A549 (cell line): ENCODE results near the gene SUGP1. TPM values are rescaled to one million over a fixed set of nuclear protein-coding genes. Genes with fewer than 3 reads are reported as not detected.

Experiments used
- ATAC-seq, 2 experiments: fragments of 200-7000 bp in 1 of 2; fragments of >200 bp in 1 of 2; cut with Nextera tagmentation in 1 of 2; cut with Tn5 transposase in 1 of 2; 3 replicates each; pipeline versions ENCODE4 v1.8.0 to v1.9.1; 2018 to 2020; ENCODE audit warnings: mild to moderate bottlenecking in 1 of 2, moderate library complexity in 1 of 2
- CTCF ChIA-PET: fragments of 300-600 bp; sonication (Branson Sonifier 250); formaldehyde crosslinking; extraction: SDS; loops from one replicate; lab custom pipeline; 2021; ENCODE audit warnings: antibody characterized with exemption, inconsistent platforms; lab: Yijun Ruan, JAX
- POLR2A ChIA-PET: fragments of 350-600 bp; formaldehyde crosslinking; extraction: SDS; loops from one replicate; lab custom pipeline; 2021; ENCODE audit warnings: antibody characterized with exemption, inconsistent platforms; lab: Yijun Ruan, JAX
- DNase-seq, 2 experiments: peaks; one replicate each; pipeline versions ENCODE4 v3.0.0 to v3.0.0-alpha.2; 2011 to 2016; ENCODE audit warnings: low read depth in 1 of 2, low spot score in 1 of 2
- FAIRE-seq: peaks from 2 replicates; lab custom pipeline; 2011; peaks lifted over from hg19 to GRCh38; lab: Jason Lieb, UNC
- H3K27ac ChIP-seq, 2 experiments: fragments of >200 bp; sonication (Bioruptor Twin); formaldehyde crosslinking; 3 replicates each; pipeline ENCODE4 v1.5.1; 2016 to 2017
- H3K4me1 ChIP-seq: fragments of >200 bp; sonication (Bioruptor Twin); formaldehyde crosslinking; 3 replicates; pipeline ENCODE4 v1.6.1; 2016
- H3K4me2 ChIP-seq: fragments of >200 bp; sonication (Bioruptor Twin); formaldehyde crosslinking; 3 replicates; pipeline ENCODE4 v1.6.1; 2016
- H3K4me3 ChIP-seq: fragments of >200 bp; sonication (Bioruptor Twin); formaldehyde crosslinking; 3 replicates; pipeline ENCODE4 v1.5.1; 2016
- H3K9me3 ChIP-seq: fragments of >200 bp; sonication (Bioruptor Twin); formaldehyde crosslinking; 3 replicates; pipeline ENCODE4 v1.6.1; 2016
- EHF ChIP-seq: fragments of 250-450 bp; sonication (Bioruptor Pico); IDR thresholded peaks from 2 replicates; pipeline ENCODE4 v1.5.0; 2020; ENCODE audit warnings: mild to moderate bottlenecking
- ELK1 ChIP-seq: fragments of 150-350 bp; IDR thresholded peaks from 2 replicates; pipeline ENCODE4 v1.6.1; 2014; ENCODE audit warnings: low read depth, mild to moderate bottlenecking, low read length
- ESRRA ChIP-seq: fragments of 150-350 bp; IDR thresholded peaks from 2 replicates; pipeline ENCODE4 v1.6.1; 2014; ENCODE audit warnings: mild to moderate bottlenecking, low read length, borderline replicate concordance
- FOSB ChIP-seq: fragments of 250-450 bp; sonication (Bioruptor Pico); IDR thresholded peaks from 2 replicates; pipeline ENCODE4 v1.5.0; 2020; ENCODE audit warnings: mild to moderate bottlenecking, moderate library complexity
- GATA3 ChIP-seq: IDR thresholded peaks from 2 replicates; pipeline ENCODE4 v1.6.1; 2012; ENCODE audit warnings: borderline replicate concordance
- HEYL ChIP-seq: fragments of 250-450 bp; sonication (Bioruptor Pico); IDR thresholded peaks from 2 replicates; pipeline ENCODE4 v1.8.0; 2021; ENCODE audit warnings: mild to moderate bottlenecking, moderate library complexity
- HOXA7 ChIP-seq: fragments of 250-450 bp; sonication (Bioruptor Pico); IDR thresholded peaks from 2 replicates; pipeline ENCODE4 v1.5.0; 2020; ENCODE audit warnings: mild to moderate bottlenecking, moderate library complexity
- MAFK ChIP-seq: fragments of 450-650 bp; IDR thresholded peaks from 2 replicates; pipeline ENCODE4 v1.6.1; 2014; ENCODE audit not compliant: partially characterized antibody
- POLR2AphosphoS2 ChIP-seq: conservative IDR thresholded peaks from 2 replicates; pipeline ENCODE4 v1.6.1; 2012; ENCODE audit warnings: low read length, improper control_type of control experiment, inconsistent platforms
- RAD21 ChIP-seq, 2 experiments: fragments of >200 bp in 1 of 2; sonication (Bioruptor Twin) in 1 of 2; formaldehyde crosslinking in 1 of 2; IDR thresholded peaks in 1 of 2; conservative IDR thresholded peaks in 1 of 2; 2 replicates in 1 of 2; 3 replicates in 1 of 2; pipeline ENCODE4 v1.6.1; 2012 to 2018; ENCODE audit warnings: inconsistent platforms in 1 of 2
- RARB ChIP-seq: fragments of 250-450 bp; sonication (Bioruptor Pico); IDR thresholded peaks from 2 replicates; pipeline ENCODE4 v1.8.0; 2021; ENCODE audit warnings: mild to moderate bottlenecking, moderate library complexity
- RFX5 ChIP-seq: fragments of 450-650 bp; IDR thresholded peaks from 2 replicates; pipeline ENCODE4 v1.7.1; 2014; ENCODE audit warnings: antibody characterized with exemption, mild to moderate bottlenecking, moderate library complexity
- RNF2 ChIP-seq: fragments of 200-600 bp; sonication (generic); IDR thresholded peaks from 2 replicates; pipeline ENCODE4 v1.6.1; 2016; ENCODE audit warnings: low read depth, mild to moderate bottlenecking, antibody characterized with exemption, moderate library complexity, borderline replicate concordance
- SMC3 ChIP-seq: fragments of >200 bp; sonication (Bioruptor Twin); formaldehyde crosslinking; IDR thresholded peaks from 3 replicates; pipeline ENCODE4 v1.6.1; 2018; ENCODE audit warnings: inconsistent platforms
- ZFP36 ChIP-seq: fragments of 450-650 bp; IDR thresholded peaks from 2 replicates; pipeline ENCODE4 v1.6.1; 2014; ENCODE audit warnings: borderline replicate concordance; ENCODE audit not compliant: partially characterized antibody
- ZSCAN20 ChIP-seq: fragments of 250-450 bp; sonication (Bioruptor Pico); IDR thresholded peaks from 2 replicates; pipeline ENCODE4 v1.8.0; 2022; ENCODE audit warnings: mild to moderate bottlenecking, moderate library complexity
- WGBS: methylation state at CpG from one replicate; pipeline ENCODE4 v1.1.6; 2017; ENCODE audit errors: missing lambda C conversion rate; 5-methylcytosine and 5-hydroxymethylcytosine counted together
- polyA plus RNA-seq, 4 experiments: library from polyadenylated mRNA; depleted of rRNA in 3 of 4; stranded (reverse); fragments of >200 nt; fragmentation: RNase III in 1 of 4; extraction: RNeasy Plus Mini Kit Qiagen cat#74134 plus additional on column Dnase treatment in 1 of 4; gene quantifications; 2 replicates in 3 of 4; 3 replicates in 1 of 4; pipeline ENCODE4 v1.2.3, GENCODE V29; 2011 to 2017
- TF ChIP-seq, protein P1 (sequence below): IDR thresholded peaks from 2 replicates; pipeline ENCODE4 v1.6.1; 2012
- TF ChIP-seq, protein P2 (sequence below): fragments of 200-600 bp; sonication (generic); IDR thresholded peaks from 2 replicates; pipeline ENCODE4 v1.6.1; 2016; ENCODE audit warnings: antibody characterized with exemption, mild to moderate bottlenecking, moderate library complexity
- TF ChIP-seq, protein P3 (sequence below): IDR thresholded peaks from 2 replicates; pipeline ENCODE4 v1.6.1; 2012; ENCODE audit warnings: low read depth, borderline replicate concordance

Gene SUGP1
- polyA plus RNA-seq, 2 of the 4 experiments (the other 2 are of a cell fraction): 21.9 to 30.0 TPM

DNA sequence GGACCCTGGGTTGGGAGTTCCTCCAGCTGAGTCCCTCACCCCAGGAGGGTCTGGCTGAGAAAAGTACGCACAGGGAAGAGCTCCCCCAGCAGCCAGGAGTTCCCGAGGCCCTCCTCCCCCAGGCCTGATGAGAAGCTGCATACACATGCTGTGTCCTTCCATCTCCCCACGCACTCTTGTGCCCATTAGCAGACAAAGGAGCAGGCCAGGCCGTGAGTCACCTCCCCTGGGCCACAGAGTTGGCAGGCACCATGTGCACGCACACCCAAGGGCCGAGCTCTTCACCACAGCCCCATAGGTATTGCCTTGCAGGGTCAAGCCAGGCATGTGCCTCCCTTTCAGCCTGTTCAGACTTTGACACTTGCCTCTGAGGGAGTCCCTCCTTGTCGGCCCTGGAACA, 17.8 kb upstream of the SUGP1 start:
- DNase-seq (no peak), ATAC-seq (no peak), FAIRE-seq (no peak)
- no peak overlapping the region for H3K27ac ChIP-seq
- no peak overlapping the region for H3K4me2 ChIP-seq
- H3K9me3 ChIP-seq: no peaks in the 10 kb centered on the region
- WGBS: 100% methylated on average over 2 of the region's 7 CpGs
- H3K4me1 ChIP-seq: no peaks in the 10 kb centered on the region
- ChIA-PET POLR2A (no interaction called here), CTCF (interaction anchor here (1.5 to 1.6 kb wide), 2 partner anchors 9 to 153 kb away, joined by 4 to 5 read pairs; no protein-coding TSS in a partner anchor)
- no peak overlapping the region for H3K4me3 ChIP-seq
- no peak for TF ChIP-seq RARB (CRISPR knock-in tag)

GRCh38 chr19:19337120-19337519, 16.8 kb upstream of the SUGP1 start:
- Histone ChIP-seq H3K9me3 (no peaks in the 10 kb centered on the region), H3K4me1 (no peaks in the 10 kb centered on the region), H3K4me2 (no peak overlapping the region), H3K27ac (no peak overlapping the region), H3K4me3 (no peak overlapping the region)
- ChIA-PET POLR2A (no interaction called here), CTCF (interaction anchor here (1.0 to 1.6 kb wide), 2 partner anchors 11 to 154 kb away, joined by 3 to 5 read pairs; no protein-coding TSS in a partner anchor)
- TF ChIP-seq, protein P1, sequence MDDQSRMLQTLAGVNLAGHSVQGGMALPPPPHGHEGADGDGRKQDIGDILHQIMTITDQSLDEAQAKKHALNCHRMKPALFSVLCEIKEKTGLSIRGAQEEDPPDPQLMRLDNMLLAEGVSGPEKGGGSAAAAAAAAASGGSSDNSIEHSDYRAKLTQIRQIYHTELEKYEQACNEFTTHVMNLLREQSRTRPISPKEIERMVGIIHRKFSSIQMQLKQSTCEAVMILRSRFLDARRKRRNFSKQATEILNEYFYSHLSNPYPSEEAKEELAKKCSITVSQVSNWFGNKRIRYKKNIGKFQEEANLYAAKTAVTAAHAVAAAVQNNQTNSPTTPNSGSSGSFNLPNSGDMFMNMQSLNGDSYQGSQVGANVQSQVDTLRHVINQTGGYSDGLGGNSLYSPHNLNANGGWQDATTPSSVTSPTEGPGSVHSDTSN: no peak
- TF ChIP-seq RFX5 (no peak), MAFK (no peak), ESRRA (no peak)
- WGBS: 90% methylated on average over 10 of the region's 17 CpGs
- FAIRE-seq (no peak), ATAC-seq (no peak), DNase-seq (no peak)

DNA sequence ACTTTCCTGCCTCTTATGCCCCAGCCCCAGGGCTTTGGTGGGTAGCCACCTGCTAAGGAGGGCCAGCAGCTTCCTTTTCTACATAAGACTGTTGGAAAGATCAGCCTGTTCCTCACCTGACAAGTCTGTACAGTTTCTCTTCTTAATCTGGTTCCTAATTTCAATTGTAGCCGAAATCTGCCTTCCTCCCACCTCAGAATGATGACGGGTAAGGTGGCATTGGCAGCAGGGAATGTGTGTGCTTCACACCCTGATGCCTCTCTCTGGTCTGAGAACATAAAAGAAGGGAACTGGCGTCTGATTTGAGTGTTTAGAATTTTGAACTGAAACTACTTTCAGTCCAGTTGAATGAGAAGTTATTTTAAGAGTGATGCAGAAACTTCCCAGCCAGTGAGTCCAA, 16.3 kb upstream of the SUGP1 start:
- CTCF ChIA-PET: interaction anchor here (1.0 to 1.6 kb wide), 2 partner anchors 10 to 155 kb away, joined by 3 to 5 read pairs; no protein-coding TSS in a partner anchor
- TF ChIP-seq SMC3 (no peak), RNF2 (no peak), HOXA7 (CRISPR knock-in tag) (no peak), FOSB (CRISPR knock-in tag) (no peak), ZSCAN20 (CRISPR knock-in tag) (no peak), HEYL (CRISPR knock-in tag) (no peak), RAD21 (conservative IDR thresholded peaks at IDR 0.05 in 1 of 2, IDR thresholded peaks at IDR 0.05 in 1 of 2) (no peak), MAFK (no peak), EHF (CRISPR knock-in tag) (no peak), GATA3 (no peak), ZFP36 (no peak), ESRRA (no peak), POLR2AphosphoS2 (no peak), ELK1 (no peak)
- TF ChIP-seq, protein P2, sequence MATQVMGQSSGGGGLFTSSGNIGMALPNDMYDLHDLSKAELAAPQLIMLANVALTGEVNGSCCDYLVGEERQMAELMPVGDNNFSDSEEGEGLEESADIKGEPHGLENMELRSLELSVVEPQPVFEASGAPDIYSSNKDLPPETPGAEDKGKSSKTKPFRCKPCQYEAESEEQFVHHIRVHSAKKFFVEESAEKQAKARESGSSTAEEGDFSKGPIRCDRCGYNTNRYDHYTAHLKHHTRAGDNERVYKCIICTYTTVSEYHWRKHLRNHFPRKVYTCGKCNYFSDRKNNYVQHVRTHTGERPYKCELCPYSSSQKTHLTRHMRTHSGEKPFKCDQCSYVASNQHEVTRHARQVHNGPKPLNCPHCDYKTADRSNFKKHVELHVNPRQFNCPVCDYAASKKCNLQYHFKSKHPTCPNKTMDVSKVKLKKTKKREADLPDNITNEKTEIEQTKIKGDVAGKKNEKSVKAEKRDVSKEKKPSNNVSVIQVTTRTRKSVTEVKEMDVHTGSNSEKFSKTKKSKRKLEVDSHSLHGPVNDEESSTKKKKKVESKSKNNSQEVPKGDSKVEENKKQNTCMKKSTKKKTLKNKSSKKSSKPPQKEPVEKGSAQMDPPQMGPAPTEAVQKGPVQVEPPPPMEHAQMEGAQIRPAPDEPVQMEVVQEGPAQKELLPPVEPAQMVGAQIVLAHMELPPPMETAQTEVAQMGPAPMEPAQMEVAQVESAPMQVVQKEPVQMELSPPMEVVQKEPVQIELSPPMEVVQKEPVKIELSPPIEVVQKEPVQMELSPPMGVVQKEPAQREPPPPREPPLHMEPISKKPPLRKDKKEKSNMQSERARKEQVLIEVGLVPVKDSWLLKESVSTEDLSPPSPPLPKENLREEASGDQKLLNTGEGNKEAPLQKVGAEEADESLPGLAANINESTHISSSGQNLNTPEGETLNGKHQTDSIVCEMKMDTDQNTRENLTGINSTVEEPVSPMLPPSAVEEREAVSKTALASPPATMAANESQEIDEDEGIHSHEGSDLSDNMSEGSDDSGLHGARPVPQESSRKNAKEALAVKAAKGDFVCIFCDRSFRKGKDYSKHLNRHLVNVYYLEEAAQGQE: no peak
- TF ChIP-seq, protein P1: no peak
- TF ChIP-seq, protein P3, sequence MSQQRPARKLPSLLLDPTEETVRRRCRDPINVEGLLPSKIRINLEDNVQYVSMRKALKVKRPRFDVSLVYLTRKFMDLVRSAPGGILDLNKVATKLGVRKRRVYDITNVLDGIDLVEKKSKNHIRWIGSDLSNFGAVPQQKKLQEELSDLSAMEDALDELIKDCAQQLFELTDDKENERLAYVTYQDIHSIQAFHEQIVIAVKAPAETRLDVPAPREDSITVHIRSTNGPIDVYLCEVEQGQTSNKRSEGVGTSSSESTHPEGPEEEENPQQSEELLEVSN: no peak
- WGBS: 59% methylated on average over 3 of the region's 3 CpGs
- POLR2A ChIA-PET: no interaction called here
- no peak overlapping the region for H3K27ac ChIP-seq
- FAIRE-seq (no peak), ATAC-seq (no peak), DNase-seq (no peak)
- no peaks in the 10 kb centered on the region for H3K4me1 ChIP-seq
- no peaks in the 10 kb centered on the region for H3K9me3 ChIP-seq
- no peak overlapping the region for H3K4me3 ChIP-seq
- no peak overlapping the region for H3K4me2 ChIP-seq
